Measurements from ENCODE around the gene PEX1. TPM values are rescaled to one million over a fixed set of nuclear protein-coding genes. Genes with fewer than 3 reads are reported as not detected.
A peak's percentile ranks its signal among the peaks of the same experiment; 100 is the strongest.
"Not testable (repeated sequence)": the region's sequence is repeated elsewhere in the genome, so short reads cannot be mapped to it uniquely, and the experiment has no call there.

PEX1 gene
- total RNA-seq, 2 experiments from 2014 or later: 16.1 to 18.9 TPM

GRCh38 chr7:92543542-92543941 is 15.2 kb upstream of the PEX1 start:
- H3K36me3 Mint-ChIP-seq (ENCODE audit: low read depth); H3K27me3 Mint-ChIP-seq; H3K4me1 Mint-ChIP-seq; H3K27ac Mint-ChIP-seq; H3K4me3 Mint-ChIP-seq; POLR2A ChIA-PET; DNase-seq: not testable (repeated sequence)
- CTCF ChIA-PET: interaction anchor here (0.7 to 1.3 kb wide), 4 partner anchors 8 to 26 kb away, joined by 3 to 4 read pairs (median 3); partner anchors contain the start of genes PEX1 and RBM48
- peaks cover 11% of the 10 kb centered on the region for H3K9me3 Mint-ChIP-seq

- ChIA-PET POLR2A (no interaction called here), CTCF (no interaction called here)
- Mint-ChIP-seq H3K4me3 (no peak overlapping the region), H3K27me3 (no peaks in the 10 kb centered on the region), H3K9me3 (no peaks in the 10 kb centered on the region), H3K4me1 (peaks cover 28% of the 10 kb centered on the region), H3K27ac (no peak overlapping the region), H3K36me3 (ENCODE audit: low read depth) (peaks cover 61% of the 10 kb centered on the region)
- DNase-seq: no peak
Observed at GRCh38 chr7:92534572-92534971, 6.3 kb upstream of the PEX1 start.

- peaks cover 35% of the 10 kb centered on the region for H3K4me1 Mint-ChIP-seq
Observed at GRCh38 chr7:92528958-92529264, 591 bp upstream of the PEX1 start.

GRCh38 chr7:92527300-92528187 is 776 bp downstream of the PEX1 start:
- Mint-ChIP-seq H3K4me3 (peak overlapping the region; percentile 80), H3K27me3 (no peaks in the 10 kb centered on the region), H3K36me3 (ENCODE audit: low read depth) (peaks cover 20% of the 10 kb centered on the region), H3K9me3 (no peaks in the 10 kb centered on the region), H3K4me1 (peaks cover 34% of the 10 kb centered on the region), H3K27ac (peak overlapping the region; percentile 92)
- peak; percentile 58 for DNase-seq
- POLR2A ChIA-PET: no interaction called here
- CTCF ChIA-PET: interaction anchor here (0.7 to 3.6 kb wide), 6 partner anchors 11 to 54 kb away, joined by 3 to 15 read pairs (median 4); no protein-coding TSS in a partner anchor

More at GRCh38 chr7:92528958-92529264, 591 bp upstream of the PEX1 start:
- no peak for DNase-seq
- ChIA-PET POLR2A (interaction anchor here (0.7 to 1.0 kb wide), 3 partner anchors 17 to 61 kb away, joined by 3 to 5 read pairs (median 3); partner anchors contain the start of gene FAM133B), CTCF (interaction anchor here (0.6 to 3.6 kb wide), 13 partner anchors 9 to 519 kb away, joined by 3 to 15 read pairs (median 4); partner anchors contain the start of gene GATAD1)
- no peaks in the 10 kb centered on the region for H3K9me3 Mint-ChIP-seq
- no peaks in the 10 kb centered on the region for H3K27me3 Mint-ChIP-seq
- peak overlapping the region; percentile 80 for H3K4me3 Mint-ChIP-seq
- H3K27ac Mint-ChIP-seq: peak overlapping the region; percentile 94
- H3K36me3 Mint-ChIP-seq (ENCODE audit: low read depth): peaks cover 31% of the 10 kb centered on the region

- H3K36me3 Mint-ChIP-seq (ENCODE audit: low read depth): no peaks in the 10 kb centered on the region
- POLR2A ChIA-PET: no interaction called here
- peaks cover 15% of the 10 kb centered on the region for H3K4me1 Mint-ChIP-seq
Observed at GRCh38 chr7:92523110-92523509, 5.2 kb downstream of the PEX1 start.

GRCh38 chr7:92520024-92520423 is 8.3 kb downstream of the PEX1 start:
- no peaks in the 10 kb centered on the region for H3K4me1 Mint-ChIP-seq
- DNase-seq: no peak
- CTCF ChIA-PET: interaction anchor here (1.1 kb wide), 1 partner anchor 9 kb away, joined by 4 read pairs; the partner anchor contains the start of genes PEX1 and RBM48
- H3K9me3 Mint-ChIP-seq: no peaks in the 10 kb centered on the region
- no peak overlapping the region for H3K4me3 Mint-ChIP-seq
- no peaks in the 10 kb centered on the region for H3K27me3 Mint-ChIP-seq
- H3K27ac Mint-ChIP-seq: no peak overlapping the region
- peaks cover 6% of the 10 kb centered on the region for H3K36me3 Mint-ChIP-seq (ENCODE audit: low read depth)
- POLR2A ChIA-PET: no interaction called here

More at GRCh38 chr7:92523110-92523509, 5.2 kb downstream of the PEX1 start:
- CTCF ChIA-PET: no interaction called here
- DNase-seq: no peak
- Mint-ChIP-seq H3K4me3 (no peak overlapping the region), H3K27ac (no peak overlapping the region), H3K27me3 (no peaks in the 10 kb centered on the region), H3K9me3 (no peaks in the 10 kb centered on the region)

- ChIA-PET CTCF (interaction anchor here (0.5 to 1.1 kb wide), 3 partner anchors 11 to 26 kb away, joined by 3 to 4 read pairs (median 3); partner anchors contain the start of gene RBM48), POLR2A (no interaction called here)
- peaks cover 11% of the 10 kb centered on the region for H3K36me3 Mint-ChIP-seq (ENCODE audit: low read depth)
- H3K4me3 Mint-ChIP-seq: no peak overlapping the region
- H3K27ac Mint-ChIP-seq: no peak overlapping the region
- no peak for DNase-seq
- H3K9me3 Mint-ChIP-seq: no peaks in the 10 kb centered on the region
- no peaks in the 10 kb centered on the region for H3K4me1 Mint-ChIP-seq
- H3K27me3 Mint-ChIP-seq: no peaks in the 10 kb centered on the region
Observed at GRCh38 chr7:92517631-92518030, 10.7 kb downstream of the PEX1 start.

- H3K27ac Mint-ChIP-seq: no peak overlapping the region
- CTCF ChIA-PET: no interaction called here
- POLR2A ChIA-PET: no interaction called here
- no peak for DNase-seq
- no peaks in the 10 kb centered on the region for H3K9me3 Mint-ChIP-seq
- H3K27me3 Mint-ChIP-seq: no peaks in the 10 kb centered on the region
- no peak overlapping the region for H3K4me3 Mint-ChIP-seq
- H3K36me3 Mint-ChIP-seq (ENCODE audit: low read depth): peaks cover 11% of the 10 kb centered on the region
- no peaks in the 10 kb centered on the region for H3K4me1 Mint-ChIP-seq
Observed at GRCh38 chr7:92513167-92513902, 15.0 kb downstream of the PEX1 start.

DNA sequence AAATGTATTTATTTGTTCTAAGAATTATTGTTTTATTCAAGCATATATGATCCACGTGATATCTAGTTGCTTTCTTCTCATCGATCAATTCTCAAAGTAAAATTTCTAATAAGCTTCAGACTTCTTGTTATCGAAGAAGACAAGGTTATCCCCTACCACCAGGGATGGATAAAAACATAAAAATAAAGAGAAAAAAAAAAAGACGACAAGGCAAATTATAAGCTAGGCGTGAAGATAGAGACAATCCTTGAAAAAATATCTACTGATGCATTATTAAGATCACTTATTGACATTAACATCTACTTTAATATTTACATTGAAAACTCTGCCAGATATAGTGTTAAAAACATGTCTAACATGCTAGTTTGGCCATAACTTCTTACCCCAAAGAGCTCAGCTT is 19.4 kb downstream of the PEX1 start:
- H3K4me3 Mint-ChIP-seq: no peak overlapping the region
- POLR2A ChIA-PET: no interaction called here
- CTCF ChIA-PET: interaction anchor here (0.7 kb wide), 1 partner anchor 263 kb away, joined by 3 read pairs; no protein-coding TSS in a partner anchor
- no peaks in the 10 kb centered on the region for H3K27me3 Mint-ChIP-seq
- no peak for DNase-seq
- H3K4me1 Mint-ChIP-seq: peaks cover 2% of the 10 kb centered on the region
- H3K27ac Mint-ChIP-seq: no peak overlapping the region
- no peaks in the 10 kb centered on the region for H3K9me3 Mint-ChIP-seq
- peaks cover 7% of the 10 kb centered on the region for H3K36me3 Mint-ChIP-seq (ENCODE audit: low read depth)

DNA sequence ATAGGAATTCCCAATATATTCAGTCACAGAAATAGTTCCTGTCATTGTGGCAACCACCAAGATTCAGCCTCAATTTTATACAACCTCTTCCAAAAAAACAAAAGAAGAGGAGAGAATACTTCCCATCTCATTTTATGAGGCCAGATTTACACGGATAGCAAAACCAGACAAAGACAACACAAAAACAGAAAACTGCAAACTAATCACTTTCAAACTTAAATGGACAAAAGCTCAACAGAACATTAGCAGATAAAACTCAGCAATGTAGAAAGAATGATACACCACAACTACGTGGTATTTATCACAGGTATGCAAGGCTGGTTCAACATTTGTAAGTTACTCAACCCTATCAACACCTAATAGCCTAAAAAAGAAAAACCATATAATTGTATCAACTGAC is 22.0 kb downstream of the PEX1 start:
- peaks cover 3% of the 10 kb centered on the region for H3K36me3 Mint-ChIP-seq (ENCODE audit: low read depth)
- H3K27ac Mint-ChIP-seq: no peak overlapping the region
- no peak overlapping the region for H3K4me3 Mint-ChIP-seq
- peaks cover 7% of the 10 kb centered on the region for H3K4me1 Mint-ChIP-seq
- DNase-seq: no peak
- ChIA-PET CTCF (interaction anchor here (0.6 to 1.9 kb wide), 3 partner anchors 10 to 1520 kb away, joined by 4 read pairs; no protein-coding TSS in a partner anchor), POLR2A (no interaction called here)
- H3K9me3 Mint-ChIP-seq: no peaks in the 10 kb centered on the region
- H3K27me3 Mint-ChIP-seq: no peaks in the 10 kb centered on the region

DNA sequence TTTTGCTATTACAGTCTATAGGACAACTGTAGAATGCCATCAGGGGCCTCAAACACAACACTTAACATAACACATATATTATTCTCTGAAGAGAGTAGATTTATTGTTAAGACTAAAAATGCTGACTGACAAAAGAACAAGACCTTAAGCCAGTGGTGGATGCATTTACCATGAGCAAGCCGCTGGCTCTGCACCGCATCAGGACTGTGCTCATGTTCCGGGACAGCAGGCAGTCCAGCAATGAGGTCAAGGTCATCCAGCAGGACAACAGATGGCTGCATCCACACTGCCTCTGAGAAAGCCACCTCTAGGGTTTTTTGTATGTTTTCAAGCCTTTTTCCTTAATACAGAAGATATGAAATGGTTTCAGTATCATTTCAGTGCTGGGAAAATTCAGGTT is 23.8 kb downstream of the PEX1 start:
- Mint-ChIP-seq H3K9me3 (no peaks in the 10 kb centered on the region), H3K36me3 (ENCODE audit: low read depth) (peaks cover 11% of the 10 kb centered on the region), H3K4me1 (peaks cover 7% of the 10 kb centered on the region), H3K4me3 (no peak overlapping the region), H3K27me3 (no peaks in the 10 kb centered on the region), H3K27ac (no peak overlapping the region)
- DNase-seq: no peak
- ChIA-PET POLR2A (no interaction called here), CTCF (no interaction called here)

- POLR2A ChIA-PET: no interaction called here
- H3K27me3 Mint-ChIP-seq: no peaks in the 10 kb centered on the region
- no peak overlapping the region for H3K4me3 Mint-ChIP-seq
- CTCF ChIA-PET: no interaction called here
- peaks cover 16% of the 10 kb centered on the region for H3K36me3 Mint-ChIP-seq (ENCODE audit: low read depth)
- H3K9me3 Mint-ChIP-seq: no peaks in the 10 kb centered on the region
- DNase-seq: no peak
- peaks cover 12% of the 10 kb centered on the region for H3K4me1 Mint-ChIP-seq
- no peak overlapping the region for H3K27ac Mint-ChIP-seq
Observed at GRCh38 chr7:92503767-92504166, 24.6 kb downstream of the PEX1 start.

- ChIA-PET CTCF (interaction anchor here (0.6 to 1.2 kb wide), 3 partner anchors 9 to 343 kb away, joined by 3 to 5 read pairs (median 5); partner anchors contain the start of gene GATAD1), POLR2A (no interaction called here)
- H3K9me3 Mint-ChIP-seq: no peaks in the 10 kb centered on the region
- peaks cover 9% of the 10 kb centered on the region for H3K4me1 Mint-ChIP-seq
- DNase-seq: no peak
- no peak overlapping the region for H3K27ac Mint-ChIP-seq
- peaks cover 16% of the 10 kb centered on the region for H3K36me3 Mint-ChIP-seq (ENCODE audit: low read depth)
- no peaks in the 10 kb centered on the region for H3K27me3 Mint-ChIP-seq
- no peak overlapping the region for H3K4me3 Mint-ChIP-seq
Observed at GRCh38 chr7:92498557-92498956, 29.8 kb downstream of the PEX1 start.
